ENCODE measurements around the gene ZNF180.
"Not testable (repeated sequence)": the region's sequence is repeated elsewhere in the genome, so short reads cannot be mapped to it uniquely, and the experiment has no call there.

Gene ZNF180

DNA sequence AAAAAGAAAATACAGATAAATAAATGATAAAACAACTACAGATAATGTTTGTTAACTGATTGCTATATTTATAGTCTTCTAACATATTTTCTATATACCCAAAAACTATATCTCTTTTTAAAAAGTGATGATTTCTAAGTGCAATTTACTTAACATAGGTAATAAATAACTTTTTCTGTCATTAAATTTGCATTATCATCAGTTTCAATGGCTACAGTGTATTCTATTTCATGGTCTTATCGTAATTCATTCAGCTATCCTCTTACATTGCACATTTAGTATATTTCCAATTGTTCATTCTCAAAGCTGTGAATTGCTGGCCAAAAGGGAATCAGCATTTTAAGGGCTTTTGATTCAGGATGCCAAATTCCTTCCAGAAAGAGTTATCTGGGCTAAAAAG is 3.6 kb downstream of the ZNF180 start:
- no peak for DNase-seq

DNA sequence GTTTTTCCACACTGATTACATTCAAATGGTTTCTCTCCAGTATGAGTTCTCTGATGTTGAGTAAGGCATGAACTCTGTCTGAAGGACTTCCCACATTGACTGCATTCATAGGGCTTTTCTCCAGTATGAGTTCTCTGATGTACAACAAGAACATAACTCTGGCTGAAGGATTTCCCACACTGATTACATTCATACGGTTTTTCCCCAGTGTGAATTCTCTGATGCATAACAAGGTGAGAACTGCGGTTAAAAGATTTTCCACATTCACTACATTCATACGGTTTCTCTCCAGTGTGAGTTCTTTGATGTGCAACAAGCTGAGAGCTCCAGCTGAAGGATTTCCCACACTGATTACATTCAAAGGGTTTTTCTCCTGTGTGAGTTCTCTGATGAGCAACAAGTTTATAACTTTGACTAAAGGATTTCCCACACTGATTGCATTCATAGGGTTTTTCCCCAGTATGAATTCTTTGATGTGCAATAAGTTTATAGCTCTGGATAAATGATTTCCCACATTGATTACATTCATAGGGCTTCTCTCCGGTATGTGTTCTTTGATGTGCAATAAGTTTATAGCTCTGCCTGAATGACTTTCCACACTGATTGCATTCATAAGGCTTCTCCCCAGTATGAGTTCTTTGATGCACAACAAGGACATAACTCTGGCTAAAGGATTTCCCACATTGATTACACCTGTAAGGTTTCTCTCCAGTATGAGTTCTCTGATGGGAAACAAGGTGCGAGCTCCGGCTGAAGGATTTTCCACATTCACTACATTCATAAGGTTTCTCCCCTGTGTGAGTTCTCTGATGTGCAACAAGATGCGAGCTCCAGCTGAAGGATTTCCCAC is 23.5 kb downstream of the ZNF180 start:
- DNase-seq: no peak

DNA sequence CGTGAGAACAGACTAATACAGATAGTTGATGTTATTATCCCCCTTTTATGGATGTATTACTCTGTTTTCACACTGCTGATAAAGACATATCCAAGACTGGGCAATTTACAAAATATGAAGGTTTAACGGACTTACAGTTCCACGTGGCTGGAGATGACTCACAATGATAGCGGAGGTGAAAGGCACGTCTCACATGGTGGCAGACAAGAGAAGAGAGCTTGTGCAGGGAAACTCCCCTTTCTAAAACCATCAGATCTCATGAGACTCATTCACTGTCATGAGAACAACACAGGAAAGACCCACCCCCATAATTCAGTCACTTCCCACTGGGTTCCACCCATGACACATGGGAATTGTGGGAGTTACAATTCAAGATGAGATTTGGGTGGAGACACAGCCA is 31.6 kb downstream of the ZNF180 start:
- not testable (repeated sequence) for DNase-seq

DNA sequence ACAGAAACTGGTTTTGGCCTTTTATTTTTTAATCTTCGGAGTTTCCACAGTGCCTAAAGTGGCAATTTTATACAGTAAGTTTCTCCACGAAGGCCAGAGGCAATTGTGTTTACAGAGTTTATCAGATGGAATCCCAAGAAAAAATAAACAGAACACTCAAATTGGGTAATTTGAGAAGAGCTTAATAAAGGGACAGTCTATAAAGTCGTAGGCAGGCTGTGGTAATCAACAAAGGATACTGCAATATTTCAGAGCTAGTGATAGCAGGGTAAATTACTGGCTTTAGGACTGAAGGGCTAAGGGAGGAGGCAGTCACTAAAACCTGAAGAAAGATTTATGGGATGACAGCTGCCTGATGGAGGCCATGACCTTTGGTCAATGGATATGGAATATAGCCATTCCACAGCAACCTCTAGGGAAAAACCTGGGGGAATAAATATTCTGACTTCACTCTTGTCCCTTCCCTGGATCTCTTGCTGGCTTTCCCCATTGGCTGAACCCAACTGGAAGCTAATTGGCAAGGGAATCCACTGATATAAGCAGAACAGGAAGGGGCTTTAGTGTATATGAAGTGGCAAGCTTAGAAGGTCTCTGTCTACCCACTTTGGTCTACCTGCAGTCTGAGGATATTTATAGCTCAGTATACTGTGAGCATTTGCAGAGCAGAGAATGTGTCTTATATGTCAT is 37.6 kb downstream of the ZNF180 start:
- not testable (repeated sequence) for DNase-seq

DNA sequence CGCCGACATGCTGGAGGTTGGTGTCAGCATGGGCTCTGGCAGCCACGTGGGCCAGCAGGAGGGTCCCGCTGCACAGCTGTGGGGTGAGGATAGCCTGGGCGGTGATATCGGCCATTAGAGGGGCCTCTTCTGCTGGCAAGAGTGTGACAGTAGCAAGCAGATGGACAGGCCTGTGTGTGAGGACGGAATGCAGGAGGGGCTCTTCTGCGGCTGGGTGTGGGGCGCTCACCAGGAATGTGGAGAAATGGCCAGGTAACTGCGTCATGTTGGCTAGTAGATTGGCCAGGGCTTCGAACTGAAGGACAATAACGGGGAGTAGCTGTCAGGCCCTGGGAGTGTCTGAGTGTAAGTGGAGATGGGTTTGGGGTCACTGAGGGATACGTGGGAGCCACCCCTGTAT is 44.3 kb downstream of the ZNF180 start:
- not testable (repeated sequence) for DNase-seq

DNA sequence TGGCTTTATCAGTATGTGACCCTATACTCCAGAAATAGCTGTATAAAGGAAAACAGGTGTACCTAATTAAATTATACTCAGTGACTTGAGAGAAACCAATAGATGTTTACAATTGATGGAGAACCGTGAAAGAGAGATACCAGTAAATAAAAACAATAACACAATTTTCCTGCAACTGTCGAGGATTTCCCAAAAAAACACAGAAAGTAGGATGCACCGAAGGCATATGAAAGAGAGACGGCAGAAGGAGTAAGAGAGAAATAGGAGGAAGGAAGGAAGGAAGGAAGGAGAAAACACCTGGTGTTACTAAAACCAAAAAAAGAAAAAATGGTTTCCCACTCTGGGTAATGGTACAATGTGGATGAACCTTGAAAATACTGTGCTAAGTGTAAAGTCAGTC is 45.2 kb downstream of the ZNF180 start:
- no peak for DNase-seq

DNA sequence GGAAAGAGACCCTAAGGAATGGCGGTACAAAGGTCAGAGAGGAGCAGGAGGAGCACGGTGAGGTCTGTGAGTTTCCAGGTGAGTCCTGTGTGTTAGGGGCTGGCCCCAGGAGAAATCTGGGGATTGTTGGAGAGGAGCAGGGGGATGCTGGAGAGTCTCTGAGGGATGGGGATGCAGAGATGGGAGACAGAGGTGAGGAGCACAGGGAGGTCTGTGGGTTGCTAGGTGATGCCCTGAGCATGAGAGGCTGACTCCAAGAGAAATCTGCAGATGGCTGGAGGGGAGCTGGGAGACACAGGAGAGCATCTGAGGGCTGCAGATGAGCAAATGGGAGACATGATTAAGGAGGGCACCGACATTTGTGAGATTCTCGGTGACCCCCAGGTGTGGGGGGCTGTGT is 48.0 kb downstream of the ZNF180 start:
- no peak for DNase-seq

DNA sequence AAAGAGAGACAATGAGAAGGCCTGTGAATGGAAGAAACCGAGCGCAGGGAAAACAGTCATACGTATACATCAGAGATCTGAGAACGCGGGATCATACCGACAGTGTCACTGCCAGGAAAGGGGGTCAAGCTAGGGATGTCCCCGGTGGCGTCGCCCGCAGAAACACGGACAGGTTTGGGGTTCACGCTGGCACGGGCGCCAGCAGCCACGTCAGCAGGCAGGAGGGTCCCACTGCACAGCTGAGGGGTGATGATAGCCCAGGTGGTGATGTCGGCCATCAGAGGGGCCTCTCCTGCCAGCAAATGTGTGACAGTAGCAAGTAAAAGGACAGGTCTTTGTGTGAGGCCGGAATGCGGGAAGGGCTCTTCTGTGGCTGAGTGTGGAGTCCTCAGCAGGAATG is 48.6 kb downstream of the ZNF180 start:
- DNase-seq: no peak

DNA sequence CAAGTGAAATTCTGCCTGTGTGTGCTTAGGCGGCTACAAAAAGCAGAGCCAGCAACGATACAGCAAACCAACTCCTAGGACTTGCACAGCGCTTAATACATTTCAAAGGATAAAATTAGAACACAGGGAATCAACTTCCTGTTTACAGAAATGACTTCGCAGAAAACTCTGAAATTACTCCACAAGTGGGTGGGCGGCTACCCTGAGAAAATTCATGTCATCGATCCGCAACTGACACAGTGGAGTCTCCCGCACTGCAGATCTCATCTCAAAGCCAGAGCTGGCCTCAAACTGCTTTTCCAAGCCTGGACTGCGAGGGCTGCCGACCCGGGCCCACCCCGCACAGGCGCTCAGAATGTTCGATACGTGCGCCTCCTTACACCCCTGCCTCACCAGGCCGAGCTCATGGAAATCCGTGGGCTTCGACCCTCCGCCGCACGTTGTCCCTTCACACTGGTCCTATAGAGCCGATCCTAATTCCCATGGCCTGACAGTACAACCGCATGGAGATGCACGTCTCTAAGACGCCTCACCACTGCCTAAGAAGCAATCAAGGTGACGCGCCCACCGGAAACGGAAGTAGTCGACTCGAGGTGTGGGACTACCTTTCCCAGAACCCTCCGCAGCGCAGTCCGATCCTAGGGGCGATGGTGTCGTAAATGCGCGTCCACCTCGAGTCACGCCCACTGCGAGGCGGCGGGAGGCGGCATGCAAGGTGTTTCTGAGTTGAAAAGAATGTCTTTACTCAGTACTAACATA is 52.2 kb downstream of the ZNF180 start, which contains the start of gene ZNF229:
TSS of gene ZNF229 (minus strand) at position 557 of the 759 bp plus-strand sequence. CDS start 5,625 bp downstream, outside the sequence.
- DNase-seq: peak; percentile 82

DNA sequence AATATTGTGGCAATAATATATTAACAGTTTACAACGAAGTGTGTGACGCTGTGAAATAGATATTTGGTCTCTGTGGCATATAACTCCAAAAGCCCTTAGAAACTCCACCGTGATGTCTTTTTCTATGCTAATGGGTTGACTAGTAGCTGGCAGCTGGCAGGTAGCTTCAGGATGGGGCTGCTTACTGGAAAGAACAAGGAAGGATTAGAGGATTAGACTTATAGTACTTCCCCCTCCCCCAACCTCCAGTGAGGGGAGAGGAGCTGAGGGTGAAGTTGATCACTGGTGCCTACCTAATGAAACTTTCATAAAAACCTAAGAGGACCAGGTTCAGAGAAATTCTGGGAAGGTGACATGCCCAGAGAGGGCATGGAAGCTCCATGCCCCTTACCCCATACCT is 61.9 kb downstream of the ZNF180 start:
- no peak for DNase-seq

DNA sequence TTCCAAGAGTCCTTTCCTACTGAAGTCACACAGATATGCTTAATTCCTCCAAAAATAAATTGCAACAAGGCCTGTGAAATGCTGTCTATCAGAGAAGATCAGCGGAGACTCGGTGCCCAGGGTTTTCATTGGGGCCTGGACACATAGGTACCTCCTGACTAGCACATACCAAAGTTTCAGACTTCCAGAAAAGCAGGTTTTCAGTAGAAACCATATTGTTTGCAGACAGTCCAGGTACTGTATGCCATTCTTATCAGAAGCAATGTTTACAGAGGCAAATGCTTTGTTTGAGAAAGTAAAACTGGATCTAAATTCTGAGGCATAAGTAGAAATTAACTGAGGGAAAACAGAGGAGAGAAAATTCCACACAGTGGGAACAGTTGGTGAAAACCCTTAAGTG is 64.9 kb downstream of the ZNF180 start:
- DNase-seq: no peak

DNA sequence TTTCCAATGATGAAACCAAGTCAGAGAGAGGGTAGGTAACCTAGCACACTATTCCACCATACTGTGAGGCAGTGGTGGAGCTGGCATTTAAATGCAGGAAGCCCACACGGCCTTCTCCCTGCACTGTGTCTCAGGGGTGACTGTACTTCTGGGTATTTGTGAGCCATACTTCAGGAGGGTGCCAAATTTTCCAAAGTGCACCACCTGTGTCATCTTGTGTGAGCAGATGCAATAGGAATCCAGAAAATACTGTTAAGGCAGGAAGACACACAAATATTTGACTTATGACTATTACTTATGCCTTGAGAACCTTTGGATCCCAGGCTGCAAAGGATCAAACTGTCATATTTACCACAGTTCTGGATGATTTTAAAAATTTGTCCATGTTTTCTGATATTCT is 69.4 kb downstream of the ZNF180 start:
- no peak for DNase-seq
